Activated CD4-positive, alpha-beta T cell treated with anti-CD3 and anti-CD28 coated beads, Interleukin-2, amount 50 U/mL, for 48 hours (primary cell): ENCODE results near the gene CFAP70.
"Not testable (repeated sequence)": the region's sequence is repeated elsewhere in the genome, so short reads cannot be mapped to it uniquely, and the experiment has no call there.

Experiments
- DNase-seq, 2 experiments: peaks; one replicate each; pipeline ENCODE4 v3.0.0-alpha.2; 2020

CFAP70 gene

DNA sequence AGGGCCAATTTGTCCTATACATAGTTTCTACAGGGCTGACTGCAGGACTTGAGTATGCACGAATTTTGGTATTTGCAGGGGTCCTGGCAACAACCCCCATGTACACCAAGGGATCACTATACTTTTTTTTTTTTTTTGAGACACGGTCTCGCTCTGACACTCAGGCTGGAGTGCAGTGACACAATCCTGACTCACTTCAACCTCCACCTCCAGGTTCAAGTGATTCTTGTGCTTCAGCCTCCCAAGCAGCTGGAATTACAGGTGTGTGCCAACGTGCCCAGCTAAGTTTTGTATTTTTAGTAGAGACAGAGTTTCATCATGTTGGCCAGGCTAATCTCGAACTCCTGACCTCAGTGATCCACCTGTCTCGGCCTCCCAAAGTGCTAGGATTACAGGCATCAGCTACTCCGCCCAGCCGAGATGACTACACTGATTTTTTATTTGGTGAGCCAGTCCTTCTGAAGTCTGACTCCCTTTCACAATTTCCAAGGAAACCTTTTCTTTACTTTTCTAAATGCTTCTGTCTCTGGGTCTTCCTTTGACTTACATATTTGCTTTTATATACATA, 19.8 kb downstream of the CFAP70 start:
- DNase-seq = no peak

GRCh38 chr10:73333202-73333601, 25.5 kb downstream of the CFAP70 start:
- DNase-seq = no peak

- DNase-seq = no peak
Measured at GRCh38 chr10:73332379-73332778, 26.3 kb downstream of the CFAP70 start.

GRCh38 chr10:73328523-73328922, 30.1 kb downstream of the CFAP70 start:
- not testable (repeated sequence) for DNase-seq

DNA sequence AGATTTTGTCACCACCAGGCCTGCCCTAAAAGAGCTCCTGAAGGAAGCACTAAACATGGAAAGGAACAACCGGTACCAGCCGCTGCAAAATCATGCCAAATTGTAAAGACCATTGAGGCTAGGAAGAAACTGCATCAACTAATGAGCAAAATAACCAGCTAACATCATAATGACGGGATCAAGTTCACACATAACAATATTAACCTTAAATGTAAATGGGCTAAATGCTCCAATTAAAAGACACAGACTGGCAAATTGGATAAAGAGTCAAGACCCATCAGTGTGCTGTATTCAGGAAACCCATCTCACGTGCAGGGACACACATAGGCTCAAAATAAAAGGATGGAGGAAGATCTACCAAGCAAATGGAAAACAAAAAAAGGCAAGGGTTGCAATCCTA, 33.4 kb downstream of the CFAP70 start:
- not testable (repeated sequence) for DNase-seq

DNA sequence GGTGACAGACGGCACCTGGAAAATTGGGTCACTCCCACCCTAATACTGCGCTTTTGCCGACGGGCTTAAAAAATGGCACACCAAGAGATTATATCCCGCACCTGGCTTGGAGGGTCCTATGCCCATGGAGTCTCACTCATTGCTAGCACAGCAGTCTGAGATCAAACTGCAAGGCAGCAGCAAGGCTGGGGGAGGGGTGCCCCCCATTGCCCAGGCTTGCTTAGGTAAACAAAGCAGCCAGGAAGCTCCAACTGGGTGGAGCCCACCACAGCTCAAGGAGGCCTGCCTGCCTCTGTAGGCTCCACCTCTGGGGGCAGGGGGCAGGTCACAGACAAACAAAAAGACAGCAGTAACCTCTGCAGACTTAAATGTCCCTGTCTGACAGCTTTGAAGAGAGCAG, 35.1 kb downstream of the CFAP70 start:
- DNase-seq = not testable (repeated sequence)

- no peak for DNase-seq
Measured at GRCh38 chr10:73310475-73310874, 48.2 kb downstream of the CFAP70 start.

- no peak for DNase-seq
Measured at GRCh38 chr10:73307203-73307800, 51.4 kb downstream of the CFAP70 start.

DNA sequence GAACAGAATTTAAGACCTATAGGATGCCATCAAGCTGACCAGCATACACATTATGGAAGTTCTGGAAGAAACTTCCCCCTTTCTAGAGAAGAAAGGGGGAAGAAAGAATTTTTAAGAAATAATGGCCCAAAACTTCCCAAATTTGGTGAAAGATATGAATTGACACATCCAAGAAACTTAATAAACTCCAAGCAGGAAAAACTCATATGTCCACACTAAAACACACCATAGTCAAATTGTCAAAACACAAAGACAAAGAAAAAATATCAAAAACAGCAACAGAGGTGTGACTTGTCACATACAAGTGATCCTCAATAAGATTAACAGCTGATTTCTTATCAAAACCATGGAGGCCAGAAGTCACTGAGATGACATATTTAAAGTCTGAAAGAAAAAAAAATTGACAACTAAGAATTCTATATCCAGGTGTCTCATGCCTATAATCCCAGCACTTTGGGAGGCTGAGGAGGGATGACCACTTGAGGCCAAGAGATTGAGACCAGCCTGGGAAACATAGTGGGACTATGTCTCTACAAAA, 52.4 kb downstream of the CFAP70 start:
- DNase-seq = no peak

DNA sequence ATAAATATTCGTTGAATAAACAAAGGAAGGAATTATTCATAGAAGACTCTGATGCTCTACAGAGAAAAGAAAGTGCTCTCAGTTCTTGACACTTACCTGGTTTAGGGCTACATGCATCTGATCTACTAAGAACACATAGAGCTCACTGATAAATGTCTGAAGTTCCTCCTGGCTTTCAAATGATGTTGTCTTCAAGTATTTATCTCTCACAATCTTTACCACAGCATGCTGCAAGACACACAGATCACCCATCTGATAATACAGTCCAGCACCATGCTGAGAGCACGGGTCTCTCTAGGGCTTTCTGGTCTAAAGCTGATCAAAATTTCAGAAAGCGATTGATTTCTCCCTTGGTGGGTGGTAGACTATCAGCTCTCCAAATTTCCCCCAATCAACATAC, 61.7 kb downstream of the CFAP70 start:
- no peak for DNase-seq

DNA sequence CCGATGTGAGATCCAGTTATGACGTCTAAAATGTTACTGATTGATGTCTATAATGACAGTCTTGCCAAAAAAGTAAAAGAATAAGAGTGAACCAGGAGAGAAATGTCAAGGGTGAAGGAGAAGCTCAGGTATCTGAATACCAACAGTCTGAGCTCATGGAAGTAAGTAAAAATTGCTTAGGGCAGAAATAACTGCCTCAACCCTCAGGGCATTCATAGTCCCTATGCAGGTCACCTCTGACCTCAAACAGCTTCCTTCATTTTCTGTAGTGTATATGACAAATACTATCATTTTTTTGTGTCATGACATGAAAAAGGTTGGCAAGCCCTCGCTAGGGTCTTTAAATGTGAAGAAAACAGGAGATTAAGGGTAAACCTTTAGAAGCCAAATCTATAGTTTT, 65.2 kb downstream of the CFAP70 start:
- DNase-seq = no peak

DNA sequence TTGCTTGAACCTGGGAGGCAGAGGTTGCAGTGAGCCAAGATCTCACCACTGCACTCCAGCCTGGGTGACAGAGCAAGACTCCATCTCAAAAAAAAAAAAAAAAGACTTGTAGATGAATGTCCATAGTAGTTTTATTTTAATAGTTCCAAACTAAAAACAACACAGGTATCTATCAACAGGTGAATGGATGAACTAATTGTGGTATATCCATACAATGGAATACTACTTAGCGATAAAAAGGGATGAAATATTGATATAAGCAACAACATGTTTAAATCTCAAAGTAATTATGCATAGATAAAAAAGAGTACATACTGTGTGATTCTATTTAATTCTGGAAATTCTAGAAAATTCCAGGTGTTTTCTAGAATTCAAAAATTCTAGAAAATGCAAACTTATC, 68.7 kb downstream of the CFAP70 start:
- no peak for DNase-seq

DNA sequence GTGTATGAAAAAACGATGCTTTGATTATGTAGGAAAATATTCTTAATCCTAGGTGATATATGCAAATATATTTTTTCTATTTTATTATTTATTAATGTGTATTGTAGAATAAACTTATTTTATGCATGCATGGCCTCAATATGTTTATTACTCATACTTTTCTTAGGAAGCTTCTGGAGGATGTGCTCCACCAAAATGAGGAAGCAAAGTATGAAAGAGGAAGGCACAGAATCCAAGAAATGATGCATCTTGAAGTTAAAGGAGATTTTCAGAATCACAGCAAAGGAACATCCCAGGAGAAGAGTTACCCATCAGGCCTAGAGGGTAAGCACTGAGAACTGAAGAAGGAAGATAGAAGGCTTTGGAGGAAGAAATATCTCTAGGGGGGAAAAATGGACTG, 71.2 kb downstream of the CFAP70 start:
- DNase-seq = no peak

DNA sequence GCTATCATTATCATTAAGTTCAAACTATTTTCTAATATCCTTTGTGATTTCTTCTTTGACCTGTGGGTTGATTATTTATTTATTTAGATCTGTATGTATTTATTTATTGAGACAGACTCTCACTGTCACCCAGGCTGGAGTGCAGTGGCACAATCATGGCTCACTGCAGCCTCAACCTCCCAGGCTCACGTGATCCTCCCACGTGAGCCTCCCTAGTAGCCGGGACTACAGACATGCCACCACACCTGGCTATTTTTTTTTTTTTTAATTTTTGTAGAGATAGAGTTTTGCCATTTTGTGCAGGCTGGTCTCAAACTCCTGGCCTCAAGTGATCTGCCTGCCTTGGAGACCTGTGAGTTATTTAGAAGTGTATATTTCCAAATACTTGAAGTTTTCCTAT, 77.6 kb downstream of the CFAP70 start:
- no peak for DNase-seq

GRCh38 chr10:73264423-73264822, 94.2 kb downstream of the CFAP70 start:
- no peak for DNase-seq

- DNase-seq = no peak
Measured at GRCh38 chr10:73263693-73264347, 94.8 kb downstream of the CFAP70 start.

DNA sequence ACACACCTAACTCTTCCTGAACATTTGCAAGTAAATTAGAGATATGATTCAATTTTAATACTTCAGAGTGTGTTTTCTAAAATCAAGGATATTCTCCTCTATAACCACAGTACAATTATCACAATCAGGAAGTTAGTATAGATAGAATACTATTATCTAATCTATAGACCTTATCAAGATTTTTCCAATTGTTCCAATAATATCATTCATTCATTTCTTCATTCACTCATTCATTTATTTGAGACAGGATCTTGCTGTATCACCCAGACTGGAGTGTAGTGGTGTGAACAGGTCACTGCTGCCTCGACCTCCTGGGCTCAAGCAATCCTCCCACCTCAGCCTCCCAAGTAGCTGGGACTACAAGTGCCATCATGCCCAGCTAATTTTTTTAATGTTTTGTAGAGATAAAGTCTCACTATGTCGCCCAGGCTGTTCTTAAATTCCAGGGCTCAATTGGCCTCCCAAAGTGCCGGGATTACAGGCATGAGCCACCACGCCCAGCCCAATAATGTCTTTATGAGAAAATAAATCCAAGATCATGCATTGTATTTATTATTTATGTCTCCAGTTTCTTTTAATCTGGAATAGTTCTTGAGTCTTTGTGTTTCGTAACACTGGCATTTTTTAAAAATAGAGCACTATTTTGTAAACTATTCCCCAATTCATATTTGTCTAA, 95.6 kb downstream of the CFAP70 start:
- DNase-seq = no peak

GRCh38 chr10:73262105-73262730, 96.4 kb downstream of the CFAP70 start:
- no peak for DNase-seq

DNA sequence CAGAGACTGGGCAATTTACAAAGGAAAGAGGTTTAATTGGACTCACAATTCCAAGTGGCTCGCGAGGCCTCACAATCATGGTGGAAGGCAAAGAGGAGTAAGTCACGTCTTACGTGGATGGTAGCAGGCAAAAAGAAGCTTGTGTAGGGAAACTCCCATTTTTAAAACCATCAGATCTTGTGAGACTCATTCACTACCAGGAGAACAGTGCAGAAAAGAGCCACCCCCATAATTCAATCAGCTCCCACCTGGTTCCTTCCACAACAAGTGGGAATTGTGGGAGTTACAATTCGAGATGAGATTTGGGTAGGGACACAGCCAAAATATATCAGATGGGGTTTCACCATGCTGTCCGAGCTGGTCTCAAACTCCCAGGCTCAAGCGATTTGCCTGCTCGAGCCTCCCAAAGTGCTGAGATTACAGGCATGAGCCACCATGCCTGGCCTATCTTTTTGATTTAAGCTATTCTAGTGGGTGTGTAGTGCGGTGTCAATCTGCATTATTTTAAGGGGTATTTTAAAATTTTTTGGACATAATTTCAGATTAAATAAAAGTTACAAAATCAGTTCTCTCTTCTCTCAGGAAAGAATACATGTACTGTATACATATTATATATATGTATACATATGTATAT, 97.2 kb downstream of the CFAP70 start:
- DNase-seq = no peak

DNA sequence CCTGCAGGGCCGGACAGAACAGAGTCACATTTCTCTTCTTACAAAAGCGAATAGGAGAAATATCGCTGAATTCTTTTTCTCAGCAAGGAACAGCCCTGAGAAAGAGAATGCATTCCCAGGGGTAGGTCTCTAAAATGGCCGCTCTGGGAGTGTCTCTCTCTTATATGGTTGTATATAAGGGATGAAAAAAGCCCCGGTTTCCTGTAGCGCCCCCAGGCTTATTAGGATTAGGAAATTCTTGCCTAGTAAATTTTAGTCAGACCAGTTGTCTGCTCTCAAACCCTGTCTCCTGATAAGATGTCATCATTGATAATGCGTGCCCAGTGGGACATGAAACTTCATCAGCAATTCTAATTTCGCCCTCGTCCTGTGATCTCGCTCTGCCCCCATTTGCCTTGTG, 100.1 kb downstream of the CFAP70 start:
- not testable (repeated sequence) for DNase-seq

DNA sequence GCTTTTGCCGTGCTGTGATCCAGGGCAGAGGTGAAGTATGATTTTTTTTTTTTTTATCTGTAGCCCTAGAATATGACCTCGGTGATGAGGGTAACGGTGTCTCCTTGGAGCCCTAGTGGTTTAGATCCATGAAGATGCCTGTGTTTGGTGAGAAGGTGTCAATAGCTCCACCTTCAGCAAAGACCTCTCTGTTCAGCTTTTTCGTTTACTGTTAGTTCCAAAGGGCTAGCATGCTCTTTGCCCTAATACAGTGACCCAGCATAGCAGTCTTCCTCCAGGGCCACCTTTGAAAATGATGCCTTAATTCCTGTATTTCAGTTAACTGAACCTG, 105.5 kb downstream of the CFAP70 start:
- no peak for DNase-seq

GRCh38 chr10:73252445-73253224, 106.0 kb downstream of the CFAP70 start, which contains the start of gene MRPS16:
TSS of gene MRPS16 (minus strand) at chr10:73252644. CDS start at chr10:73252482, 162 bp downstream.
- peak; percentile 92 to 94 for DNase-seq
